Parietal lobe (tissue), 2 donors: Measurements from ENCODE around the gene NWD2. TPM values are rescaled to one million over a fixed set of nuclear protein-coding genes. Genes with fewer than 3 reads are reported as not detected.

ENCODE experiments used
- small RNA-seq: library from RNA; depleted of rRNA; stranded (forward); fragments of <200 nt; gene quantifications from one replicate; pipeline ENCODE3, GENCODE V24; 2014; ENCODE audit warnings: low replicate concordance
- total RNA-seq: library from RNA; depleted of rRNA; stranded (reverse); fragments of >200 nt; gene quantifications from one replicate; pipeline ENCODE4 v1.2.3, GENCODE V29; 2014

NWD2 gene, protein sequence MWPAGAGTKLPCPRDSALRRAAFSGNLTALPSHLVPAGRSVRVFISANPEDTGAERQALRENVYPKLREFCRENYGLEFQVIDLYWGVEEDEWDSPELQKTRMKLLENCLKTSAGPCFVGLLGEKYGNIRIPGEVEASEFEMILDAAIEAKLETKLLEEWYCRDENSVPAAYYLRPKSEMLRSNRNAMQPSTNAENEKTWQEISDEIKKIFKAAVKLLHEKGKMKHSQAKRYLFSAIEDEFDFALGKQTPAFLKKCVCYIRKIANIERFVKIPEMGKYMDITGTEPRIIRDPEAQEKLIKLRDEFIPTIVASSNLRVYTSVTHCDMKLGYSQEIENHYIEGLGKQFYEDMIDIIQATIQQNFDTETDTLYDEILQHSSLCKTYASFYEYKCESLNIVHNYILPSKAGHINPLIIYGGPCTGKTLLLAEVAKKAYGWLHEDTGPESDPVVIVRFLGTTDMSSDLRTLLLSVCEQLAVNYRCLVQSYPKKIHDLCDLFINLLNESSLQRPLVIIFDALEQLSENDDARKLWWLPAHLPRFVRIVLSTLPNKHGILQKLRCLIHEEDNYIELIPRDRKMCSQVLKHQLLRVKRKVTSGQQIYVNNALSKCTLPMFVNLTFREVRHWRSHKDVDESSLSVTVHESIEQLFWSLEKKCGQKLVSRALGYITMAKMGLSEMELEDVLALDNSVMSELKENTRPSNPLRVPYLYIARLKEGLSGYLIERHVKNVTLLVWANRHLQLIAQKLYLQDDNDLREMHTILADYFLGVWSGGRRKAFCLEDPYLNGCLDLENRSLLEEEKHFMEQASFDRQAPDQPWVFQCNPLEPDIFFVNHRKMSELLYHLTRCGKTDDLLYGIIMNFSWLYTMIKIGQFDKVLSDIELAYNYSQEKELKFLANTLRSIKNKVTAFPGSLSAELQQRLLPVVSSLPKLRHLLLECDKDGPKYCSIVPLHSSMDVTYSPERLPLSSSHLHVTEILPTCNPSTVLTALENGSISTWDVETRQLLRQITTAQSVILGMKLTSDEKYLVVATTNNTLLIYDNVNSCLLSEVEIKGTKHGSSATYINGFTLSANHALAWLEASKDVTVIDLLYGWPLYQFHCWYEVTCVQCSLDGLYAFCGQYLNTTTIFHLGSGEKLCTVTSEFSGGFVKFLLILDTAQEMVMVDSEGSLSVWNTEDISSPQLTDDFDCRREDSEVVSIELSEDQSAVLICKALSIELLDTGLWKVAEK (N-terminal part only)
- 41.0 TPM for total RNA-seq

DNA sequence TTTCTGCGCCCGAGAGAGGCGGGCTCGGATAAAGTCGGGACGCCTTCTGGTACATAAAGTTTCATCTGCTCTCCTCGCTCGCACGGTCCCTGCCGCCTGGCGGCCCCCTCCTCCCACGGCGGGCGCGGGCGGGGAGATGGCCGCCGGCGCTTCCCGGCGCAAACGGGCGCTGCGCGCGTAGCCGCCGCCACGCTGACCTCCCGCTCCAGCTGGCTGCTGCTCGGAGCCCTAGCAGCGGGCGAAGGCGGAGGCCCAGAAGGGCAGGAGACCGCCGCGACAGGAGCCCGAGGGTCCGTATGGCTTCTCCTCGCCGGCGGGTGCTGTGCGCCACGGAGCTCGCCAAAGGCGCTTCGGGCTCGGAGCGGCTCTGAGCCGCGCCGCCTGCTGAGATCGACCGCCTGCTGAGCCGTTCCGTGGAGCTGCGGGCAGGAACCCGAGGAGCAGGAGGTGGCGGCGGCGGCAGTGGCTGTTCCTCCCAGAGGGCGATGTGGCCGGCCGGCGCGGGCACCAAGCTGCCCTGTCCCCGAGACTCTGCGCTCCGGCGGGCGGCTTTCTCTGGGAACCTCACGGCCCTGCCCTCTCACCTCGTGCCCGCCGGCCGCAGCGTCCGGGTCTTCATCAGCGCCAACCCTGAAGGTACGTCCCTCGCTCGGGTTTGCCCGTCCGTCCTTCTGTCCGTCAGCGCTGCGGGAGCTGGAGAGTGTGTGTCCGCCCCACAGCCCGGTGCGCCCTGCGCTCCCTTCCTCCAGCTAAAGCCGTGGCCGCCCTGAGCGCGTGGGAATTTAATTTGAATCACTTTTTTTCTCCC is at the start of gene NWD2:
Gene NWD2, plus strand, starts transcription at position 161 of the 808 bp plus-strand sequence. Its CDS starts 325 bp downstream, at position 486.

Small RNA genes lying within 50 kb of the gene (small RNA-seq; reads per million reads assigned to genes)
- not detected for gene MIR4801
